IPS-18c (cell line): Measurements from ENCODE around the gene ZNRD2.

Experiments
- H3K4me3 ChIP-seq: 2 replicates; pipeline ENCODE4 v1.7.0; 2013; ENCODE audit warnings: low read depth, mild to moderate bottlenecking, low read length, moderate library complexity; ENCODE audit not compliant: insufficient read depth
- H3K9me3 ChIP-seq: one replicate; pipeline ENCODE4 v1.6.1; 2013; ENCODE audit warnings: mild to moderate bottlenecking, low read length, moderate library complexity; ENCODE audit not compliant: control insufficient read depth, insufficient read depth

The ZNRD2 gene

DNA sequence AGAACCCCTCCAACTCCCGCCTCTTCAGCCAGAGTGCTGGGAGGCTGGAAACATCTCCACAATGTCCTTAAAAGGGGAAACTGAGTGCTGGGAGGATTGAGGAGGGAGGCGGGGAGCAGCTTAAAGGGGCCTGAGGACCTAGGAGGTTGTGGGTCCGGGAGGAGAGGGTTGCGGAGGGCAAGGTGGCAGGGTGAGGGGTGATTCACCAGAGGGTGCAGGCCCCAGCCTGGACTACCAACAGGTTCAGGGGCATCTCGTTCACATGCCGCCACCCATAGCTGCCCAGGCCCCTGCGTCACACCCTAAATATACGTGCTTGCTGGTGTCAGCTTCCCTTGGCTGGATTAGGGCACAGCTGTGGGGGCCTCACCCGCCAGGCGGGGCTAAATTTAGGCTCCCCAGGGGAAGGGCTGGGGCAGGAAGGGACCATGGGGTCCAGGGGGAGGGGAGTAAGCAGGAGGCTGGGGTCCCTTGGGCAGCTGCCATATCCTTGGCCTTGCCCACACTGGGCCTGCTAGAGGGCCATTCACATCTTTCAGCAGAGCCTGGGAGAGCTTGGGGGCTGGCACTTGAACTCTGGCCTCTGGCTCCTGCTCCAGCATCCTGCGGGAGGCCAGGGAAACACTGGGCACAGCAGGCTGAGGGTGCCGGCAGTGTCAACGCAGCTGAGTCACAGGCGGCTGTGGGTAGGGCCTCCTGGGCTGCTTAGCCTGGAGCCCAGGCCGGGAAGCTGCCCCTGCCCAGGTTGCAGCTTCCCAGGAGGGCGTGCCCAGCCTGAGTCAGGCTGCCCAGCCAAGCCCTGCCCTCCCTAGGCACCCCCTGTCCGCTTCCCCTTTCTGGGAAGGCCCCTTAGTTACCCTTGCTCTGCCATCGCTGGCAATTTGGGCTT is 6.8 kb downstream of the ZNRD2 start:
- H3K4me3 ChIP-seq = 0 out of 2 replicates have a peak overlapping the region, but pooled peaks have one; percentile 46
- peaks cover 2% of the 10 kb centered on the region for H3K9me3 ChIP-seq

GRCh38 chr11:65577756-65578109 is 7.5 kb downstream of the ZNRD2 start:
- H3K4me3 ChIP-seq = no peak overlapping the region
- H3K9me3 ChIP-seq = peaks cover 2% of the 10 kb centered on the region

DNA sequence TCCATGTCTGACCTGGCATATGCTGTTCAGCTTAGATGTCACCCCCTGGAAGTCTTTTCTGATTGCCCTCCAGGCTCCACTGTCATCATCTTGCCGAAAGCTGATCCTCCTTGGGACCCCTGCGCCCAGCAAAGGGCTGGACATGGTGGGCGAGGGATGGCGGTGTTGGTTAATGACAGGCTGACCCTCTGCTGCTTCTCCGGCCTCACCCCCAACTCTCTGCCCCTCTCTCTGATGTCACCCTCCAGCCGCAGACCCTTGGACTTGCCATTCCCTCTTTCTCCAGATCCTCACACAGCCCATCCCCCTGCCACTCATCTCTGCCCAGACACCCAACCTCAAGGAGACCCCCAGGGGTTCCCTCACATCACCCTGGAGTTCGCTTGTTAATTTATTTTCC is 7.9 kb downstream of the ZNRD2 start:
- Histone ChIP-seq H3K9me3 (peaks cover 2% of the 10 kb centered on the region), H3K4me3 (no peak overlapping the region)

GRCh38 chr11:65578667-65579066 is 8.4 kb downstream of the ZNRD2 start:
- H3K4me3 ChIP-seq = no peak overlapping the region

GRCh38 chr11:65579291-65579690 is 9.0 kb downstream of the ZNRD2 start:
- H3K9me3 ChIP-seq = peaks cover 2% of the 10 kb centered on the region
- H3K4me3 ChIP-seq = no peak overlapping the region

More at GRCh38 chr11:65578667-65579066, 8.4 kb downstream of the ZNRD2 start:
- H3K9me3 ChIP-seq = peaks cover 2% of the 10 kb centered on the region

- H3K4me3 ChIP-seq = no peak overlapping the region
- H3K9me3 ChIP-seq = peaks cover 2% of the 10 kb centered on the region
These were observed 9.9 kb downstream of the ZNRD2 start for GRCh38 chr11:65580031-65580692.

DNA sequence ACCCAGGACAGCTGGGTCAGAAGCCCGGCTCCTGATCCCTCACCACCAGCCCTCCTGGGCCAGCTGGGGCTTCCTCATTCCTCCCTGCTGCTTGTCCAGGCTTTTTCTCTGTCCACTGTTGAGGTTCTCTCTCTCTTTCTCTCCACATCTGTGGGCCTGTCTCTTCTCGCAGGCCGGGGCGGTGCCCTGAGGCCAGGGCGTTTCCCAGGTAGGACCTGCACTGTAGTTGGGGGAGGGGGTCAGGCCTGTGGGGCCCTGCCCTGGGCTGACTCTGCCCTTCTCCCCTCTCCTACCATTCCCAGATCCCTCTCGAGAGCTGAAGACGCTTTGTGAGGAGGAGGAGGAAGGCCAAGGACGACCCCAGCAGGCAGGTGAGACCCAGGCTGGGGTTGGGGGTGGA is 10.5 kb downstream of the ZNRD2 start:
- H3K4me3 ChIP-seq = no peak overlapping the region
- H3K9me3 ChIP-seq = peaks cover 2% of the 10 kb centered on the region

DNA sequence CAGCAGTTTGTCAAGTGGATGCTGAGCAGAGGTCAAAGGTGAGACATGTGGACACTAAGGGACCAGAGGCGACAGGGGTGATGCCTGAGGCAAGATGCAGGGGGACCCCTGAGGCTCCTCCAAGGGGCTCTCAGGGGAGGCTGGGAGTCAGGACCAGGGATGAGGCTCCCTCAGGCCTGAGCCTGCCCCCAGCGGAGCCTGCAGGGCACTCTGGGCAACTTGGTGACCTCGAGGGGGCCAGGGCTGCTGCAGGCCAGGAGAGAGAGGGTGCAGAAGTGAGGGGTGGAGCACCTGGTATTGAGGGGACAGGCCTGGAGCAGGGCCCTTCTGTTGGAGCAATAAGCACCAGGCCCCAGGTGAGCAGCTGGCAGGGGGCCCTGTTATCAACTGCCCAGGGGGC is 11.7 kb downstream of the ZNRD2 start:
- H3K4me3 ChIP-seq = no peak overlapping the region
- peaks cover 2% of the 10 kb centered on the region for H3K9me3 ChIP-seq

DNA sequence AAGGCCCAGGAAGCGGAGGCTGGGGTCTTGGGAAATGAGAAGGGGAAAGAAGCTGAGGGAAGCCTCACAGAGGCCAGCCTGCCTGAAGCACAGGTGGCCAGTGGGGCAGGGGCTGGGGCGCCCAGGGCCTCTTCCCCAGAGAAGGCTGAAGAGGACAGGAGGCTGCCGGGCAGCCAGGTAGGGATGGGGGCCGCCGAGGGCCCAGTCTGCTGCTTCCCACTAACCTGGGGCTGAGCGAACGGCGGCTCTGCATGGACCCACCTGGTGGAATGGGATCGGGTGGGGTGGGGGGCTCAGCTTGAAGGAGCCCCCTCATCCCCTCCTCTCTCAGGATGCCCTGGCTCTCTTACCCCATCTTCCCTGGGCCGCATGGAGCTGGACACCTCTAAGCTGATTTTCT is 13.3 kb downstream of the ZNRD2 start:
- H3K9me3 ChIP-seq = peaks cover 2% of the 10 kb centered on the region
- no peak overlapping the region for H3K4me3 ChIP-seq

DNA sequence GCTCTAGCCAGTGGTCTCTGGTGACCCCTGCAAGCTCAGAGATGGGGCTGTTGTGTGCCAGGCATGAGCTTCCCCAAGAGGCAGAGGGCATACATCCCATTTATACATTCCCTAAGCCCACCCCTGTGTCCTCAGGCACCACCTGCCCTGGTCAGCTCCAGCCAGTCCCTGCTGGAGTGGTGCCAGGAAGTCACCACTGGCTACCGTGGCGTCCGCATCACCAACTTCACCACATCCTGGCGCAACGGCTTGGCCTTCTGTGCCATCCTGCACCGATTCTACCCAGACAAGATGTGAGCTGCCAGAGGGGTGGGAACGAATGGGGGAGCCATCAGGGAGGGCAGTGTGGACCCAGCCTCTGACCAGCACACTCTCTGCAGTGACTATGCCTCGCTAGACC is 13.8 kb downstream of the ZNRD2 start:
- Histone ChIP-seq H3K4me3 (peak overlapping the region; percentile 24), H3K9me3 (peaks cover 2% of the 10 kb centered on the region)

DNA sequence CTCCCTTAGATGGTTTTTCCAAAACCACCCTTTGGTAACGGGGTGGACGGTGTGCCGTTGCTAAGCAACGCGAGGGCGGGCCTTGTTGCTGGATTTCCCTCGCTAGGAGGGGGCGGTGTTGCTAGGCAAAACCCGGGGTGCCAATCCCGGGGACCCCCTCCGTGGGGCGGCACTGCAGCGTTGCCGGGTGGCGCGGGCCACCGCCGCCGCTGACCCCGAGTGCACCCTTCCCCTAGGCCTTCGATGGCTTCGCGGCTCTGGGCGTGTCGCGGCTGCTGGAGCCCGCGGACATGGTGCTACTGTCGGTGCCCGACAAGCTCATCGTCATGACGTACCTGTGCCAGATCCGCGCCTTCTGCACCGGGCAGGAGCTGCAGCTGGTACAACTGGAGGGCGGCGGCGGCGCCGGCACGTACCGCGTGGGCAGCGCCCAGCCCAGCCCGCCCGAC is 14.5 kb downstream of the ZNRD2 start:
- peaks cover 2% of the 10 kb centered on the region for H3K9me3 ChIP-seq
- no peak overlapping the region for H3K4me3 ChIP-seq

DNA sequence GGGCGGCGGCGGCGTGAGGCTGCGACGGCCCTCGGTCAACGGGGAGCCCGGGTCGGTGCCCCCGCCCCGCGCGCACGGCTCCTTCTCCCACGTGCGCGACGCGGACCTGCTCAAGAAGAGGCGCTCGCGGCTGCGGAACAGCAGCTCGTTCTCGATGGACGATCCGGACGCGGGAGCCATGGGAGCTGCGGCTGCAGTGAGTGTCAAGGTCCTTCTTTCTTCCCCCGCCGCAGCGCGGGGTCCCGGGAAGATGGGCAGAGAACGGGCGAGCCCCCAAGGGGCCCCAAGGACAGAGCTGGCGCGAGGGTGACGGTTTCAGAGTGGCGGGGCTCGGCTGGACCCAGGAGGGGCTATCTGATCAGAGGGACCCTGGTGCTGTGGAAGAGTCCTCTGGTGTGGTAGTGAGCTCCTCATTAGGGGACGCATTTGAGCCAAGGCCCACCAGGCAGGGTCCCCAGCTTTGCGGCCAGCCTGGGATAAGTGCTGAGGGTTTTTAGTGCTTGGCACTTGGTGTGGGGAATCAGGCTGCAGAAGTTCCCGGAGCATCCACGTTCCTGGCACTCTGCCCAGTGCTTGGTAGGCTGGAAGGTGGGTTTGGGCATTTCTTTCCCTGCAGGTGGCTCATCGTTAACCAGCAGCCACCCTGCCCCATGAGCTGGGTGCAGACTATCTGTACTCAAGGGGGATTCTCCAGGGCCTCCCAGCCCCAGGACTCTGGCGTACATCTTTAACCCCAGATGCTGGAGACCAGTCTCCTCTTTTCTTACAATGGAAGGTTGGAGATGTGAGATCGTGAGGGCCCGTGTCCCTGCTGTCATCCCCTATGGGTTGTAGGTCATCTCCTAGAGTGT is 15.3 kb downstream of the ZNRD2 start:
- peaks cover under 1% of the 10 kb centered on the region for H3K9me3 ChIP-seq
- H3K4me3 ChIP-seq = no peak overlapping the region

DNA sequence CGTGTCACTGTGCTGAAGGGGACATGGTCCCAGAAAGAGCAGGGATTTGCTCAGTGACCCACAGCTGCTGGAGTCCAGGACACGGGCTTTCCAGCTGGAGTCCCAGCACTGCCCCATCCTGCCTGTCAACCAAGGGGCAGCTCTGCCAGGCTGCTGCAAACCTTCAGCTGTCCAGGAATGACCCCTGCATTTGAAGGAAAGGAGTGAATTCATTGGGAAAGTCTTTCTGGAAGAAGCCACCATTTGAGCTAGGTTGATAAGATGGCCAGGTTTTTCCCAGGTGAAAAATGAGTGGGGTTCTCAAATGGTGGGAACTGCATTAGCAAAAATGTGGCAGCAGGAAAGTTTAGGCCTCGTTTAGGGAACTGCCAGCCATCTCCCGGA is 16.0 kb downstream of the ZNRD2 start:
- Histone ChIP-seq H3K4me3 (no peak overlapping the region), H3K9me3 (no peaks in the 10 kb centered on the region)

- Histone ChIP-seq H3K9me3 (no peaks in the 10 kb centered on the region), H3K4me3 (no peak overlapping the region)
These were observed 16.4 kb downstream of the ZNRD2 start for GRCh38 chr11:65586676-65587075.

DNA sequence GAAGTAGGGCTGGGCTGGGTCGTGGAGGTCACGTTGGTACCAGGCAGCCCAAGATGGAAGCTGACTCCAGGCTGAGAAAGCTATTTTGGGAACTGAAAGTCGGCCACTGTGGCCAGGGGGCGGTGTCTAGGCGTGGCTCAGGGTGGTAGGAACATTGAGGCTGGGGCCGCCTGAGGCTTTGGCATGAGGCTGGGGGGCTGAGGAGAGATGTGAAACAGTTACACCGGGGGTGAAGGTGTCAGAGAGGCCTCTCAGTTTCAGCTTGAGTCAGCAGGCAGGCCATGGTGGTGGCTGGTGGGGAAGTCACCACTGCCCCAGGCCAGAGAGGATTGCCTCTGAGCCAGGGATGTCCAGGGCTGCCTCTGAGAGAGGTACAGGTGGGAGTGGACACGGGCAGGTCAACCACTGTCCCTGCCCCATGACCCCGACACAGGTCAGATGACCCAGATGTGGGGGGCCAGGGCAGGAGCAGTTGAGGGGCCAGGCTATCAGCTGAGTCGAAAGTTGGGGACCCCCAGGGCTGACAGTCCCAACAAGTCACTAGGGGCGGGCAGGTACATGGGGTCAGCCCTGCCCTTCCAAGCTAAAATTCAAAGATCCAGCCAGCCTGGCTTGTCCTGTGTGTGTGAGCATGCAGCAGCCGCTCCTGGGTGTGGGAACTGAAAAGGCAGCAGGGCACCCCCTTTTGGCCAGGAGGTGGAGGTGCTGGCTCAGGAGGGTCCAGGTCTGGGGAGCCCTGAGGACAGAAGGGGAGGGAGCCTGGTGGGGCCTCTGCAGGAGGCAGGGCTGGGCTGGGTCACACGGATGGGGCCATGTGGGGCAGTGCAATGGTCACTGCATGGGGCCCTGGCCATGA is 18.1 kb downstream of the ZNRD2 start:
- Histone ChIP-seq H3K9me3 (no peaks in the 10 kb centered on the region), H3K4me3 (no peak overlapping the region)

DNA sequence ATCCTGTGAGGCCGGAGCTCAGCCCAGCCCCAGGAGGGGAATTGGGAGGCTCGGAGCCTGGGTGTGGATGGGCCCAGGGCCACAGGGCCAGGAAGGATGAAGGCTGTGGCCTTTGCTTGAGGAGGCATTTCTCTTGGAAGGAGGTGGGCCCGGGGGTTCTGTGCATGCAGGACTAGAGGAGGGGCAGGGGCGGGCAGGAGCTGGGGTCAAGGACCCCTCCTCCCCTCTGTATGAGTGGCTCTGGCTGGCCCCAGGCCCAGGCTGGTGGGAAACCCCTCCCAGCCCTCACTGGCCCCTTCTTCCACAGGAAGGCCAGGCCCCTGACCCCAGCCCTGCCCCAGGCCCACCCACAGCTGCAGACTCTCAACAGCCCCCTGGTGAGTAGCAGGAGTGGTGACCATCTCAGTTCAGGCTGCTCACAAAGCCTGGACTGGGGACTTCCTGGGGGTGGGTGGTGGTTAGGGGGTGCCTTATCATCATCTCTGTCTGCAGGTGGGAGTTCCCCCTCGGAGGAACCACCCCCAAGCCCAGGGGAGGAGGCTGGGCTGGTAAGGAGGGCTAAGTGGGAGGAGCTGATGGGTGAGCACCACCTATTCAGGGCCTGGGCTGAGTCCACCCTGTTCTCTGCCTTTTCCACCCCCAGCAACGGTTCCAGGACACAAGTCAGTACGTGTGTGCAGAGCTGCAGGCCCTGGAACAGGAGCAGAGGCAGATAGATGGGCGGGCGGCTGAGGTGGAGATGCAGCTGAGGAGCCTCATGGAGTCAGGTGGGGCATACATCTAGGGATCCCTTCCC is 19.4 kb downstream of the ZNRD2 start:
- no peaks in the 10 kb centered on the region for H3K9me3 ChIP-seq
- H3K4me3 ChIP-seq = no peak overlapping the region
